DMS153 (cell line): ENCODE data around the gene UFD1.

Experiments used
- DNase-seq: peaks from one replicate; lab custom pipeline; 2025; lab: John Stamatoyannopoulos, UW

The UFD1 gene

DNA sequence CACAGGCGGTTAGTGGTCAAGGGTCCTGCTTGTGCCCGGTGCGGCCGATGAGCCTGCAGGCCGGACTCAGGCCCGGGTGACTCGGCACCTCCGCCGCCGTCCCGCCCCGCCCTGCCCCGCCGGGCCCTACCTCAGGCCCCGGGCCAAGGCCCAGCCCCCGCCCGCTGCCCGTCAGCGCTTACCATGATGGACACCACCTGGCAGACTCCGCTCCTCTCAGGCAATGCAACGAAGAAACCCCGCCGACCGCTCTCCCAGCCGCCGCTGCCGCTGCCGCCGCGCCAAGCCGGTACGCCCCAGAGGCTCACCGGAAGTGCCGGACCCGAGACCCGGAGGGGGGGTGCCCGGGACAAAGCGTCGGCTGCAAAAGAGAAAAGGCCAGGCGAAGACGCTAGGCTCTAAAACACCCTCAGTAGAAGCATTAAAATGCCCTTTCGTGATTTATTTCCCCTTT lies at the start of gene UFD1:
TSS of gene UFD1 (minus strand) at position 293 of the 454 bp plus-strand sequence. CDS start at position 185, 108 bp downstream.
- peak; percentile 70 for DNase-seq

- no peak for DNase-seq
These were observed 48.9 kb upstream of the UFD1 start for GRCh38 chr22:19527861-19528417.

- DNase-seq, result no peak
These were observed 48.3 kb upstream of the UFD1 start for GRCh38 chr22:19527321-19527721.

DNA sequence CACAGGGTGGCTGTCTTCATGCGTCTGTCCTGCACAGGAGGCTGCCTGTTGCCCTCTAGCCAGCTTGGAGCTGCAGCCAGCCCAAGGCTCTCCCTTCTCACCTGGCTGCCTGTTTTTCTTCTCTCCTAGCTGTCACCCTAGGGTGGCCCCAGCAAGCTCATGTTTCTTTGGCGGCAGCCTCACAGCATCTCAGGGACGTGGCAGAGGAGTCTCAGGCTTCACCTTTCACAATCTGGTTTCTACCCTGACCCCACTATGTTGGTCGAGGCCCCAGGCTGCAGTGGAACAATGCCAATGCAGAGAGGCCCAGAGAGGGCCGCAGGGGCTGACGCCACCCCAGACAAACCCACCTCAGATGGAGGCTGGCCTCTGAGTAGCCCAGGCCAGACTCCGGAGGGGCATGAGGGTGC lies 47.7 kb upstream of the UFD1 start:
- DNase-seq, result no peak

- DNase-seq, result no peak
These were observed 47.2 kb upstream of the UFD1 start for GRCh38 chr22:19526076-19526701.

DNA sequence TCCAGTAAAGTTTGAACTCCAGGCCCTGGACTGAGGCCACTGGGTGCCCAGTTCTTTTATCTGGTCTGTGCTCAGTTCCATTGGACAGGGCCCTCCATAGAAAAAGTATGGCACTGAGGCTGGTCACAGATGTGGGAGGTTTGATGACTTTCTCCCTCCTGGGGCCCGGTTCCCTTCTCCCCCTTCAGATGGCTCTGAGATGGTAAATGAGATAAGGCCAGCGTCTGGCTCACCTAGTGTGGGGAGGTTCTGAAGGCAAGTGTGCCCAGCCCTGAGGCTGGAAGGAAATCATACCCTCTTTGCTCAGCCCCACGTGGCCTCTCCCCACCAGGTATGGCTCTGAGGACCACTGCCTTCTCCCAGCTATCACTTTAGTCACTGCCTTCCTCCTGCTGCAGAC lies 46.7 kb upstream of the UFD1 start:
- no peak for DNase-seq

- no peak for DNase-seq
These were observed 46.2 kb upstream of the UFD1 start for GRCh38 chr22:19525116-19525660.

DNA sequence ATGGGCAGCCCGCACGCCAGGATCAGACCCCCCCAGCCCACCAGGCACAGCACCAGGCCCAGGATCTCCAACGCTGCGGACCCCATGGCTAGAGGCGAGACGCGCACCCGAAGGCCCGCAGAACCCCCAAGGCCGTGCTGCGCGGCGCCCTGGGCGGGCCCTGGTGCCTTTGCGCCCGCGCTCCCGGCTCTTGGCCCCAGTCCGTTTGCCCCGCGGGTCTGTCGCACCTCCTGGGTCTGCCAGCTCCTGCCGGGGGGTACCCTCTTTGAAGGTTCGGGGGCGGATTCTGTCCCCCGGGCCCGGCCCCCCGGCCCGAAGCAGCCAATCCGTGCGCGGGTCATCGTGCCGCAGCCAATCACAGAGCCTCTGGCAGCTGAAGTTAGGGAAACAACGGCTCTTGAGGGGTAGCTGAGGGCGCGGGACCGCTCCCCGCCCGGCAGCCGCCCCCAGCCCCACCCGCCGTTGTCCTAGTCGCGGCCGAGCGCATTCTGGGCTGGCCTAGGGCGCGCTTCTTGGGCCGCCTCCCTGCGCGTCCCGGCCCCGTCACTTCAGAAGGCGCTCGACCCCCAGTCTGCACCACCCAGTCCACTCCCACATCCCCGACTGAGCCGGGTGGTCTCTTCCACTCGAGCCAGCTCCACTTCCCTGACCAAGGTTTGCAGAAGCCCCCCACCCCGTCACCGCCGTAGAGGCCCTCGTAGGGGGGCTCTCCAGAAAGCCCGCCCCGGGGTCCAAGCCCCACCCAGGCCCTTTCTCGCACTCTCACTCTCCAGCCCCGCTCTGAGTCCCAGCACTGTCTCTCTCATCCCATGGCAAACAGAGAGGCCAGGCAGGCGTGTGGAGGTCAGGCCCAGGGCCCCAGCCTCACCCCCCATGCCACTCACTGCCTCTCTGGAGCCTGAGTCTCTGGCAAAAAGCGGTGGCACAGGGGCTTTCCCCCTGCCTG lies 45.5 kb upstream of the UFD1 start, which contains the start of gene CLDN5:
TSS of gene CLDN5 (minus strand) at position 241 of the 946 bp plus-strand sequence. CDS start at position 86, 155 bp downstream.
- peak; percentile 1 for DNase-seq

GRCh38 chr22:19523240-19524169 lies 44.5 kb upstream of the UFD1 start:
- peak; percentile 6 for DNase-seq

DNA sequence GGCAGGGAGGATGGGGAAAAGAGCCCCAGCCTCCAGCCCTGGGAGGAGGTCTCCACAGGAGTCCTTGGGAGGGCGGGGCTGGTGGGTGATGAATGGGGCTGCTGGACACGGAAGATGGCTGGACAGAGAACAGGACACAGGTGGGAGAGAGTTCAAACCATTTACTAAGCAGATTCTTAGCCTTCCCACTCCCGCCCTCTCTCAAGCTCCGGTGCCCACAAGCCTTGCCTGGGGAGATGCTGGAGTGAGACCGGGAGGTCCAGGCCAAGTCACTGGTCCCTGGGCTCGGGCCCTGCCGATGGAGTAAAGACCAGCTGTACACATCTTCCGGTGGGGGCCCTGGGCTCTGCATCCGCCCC lies 43.9 kb upstream of the UFD1 start:
- no peak for DNase-seq

GRCh38 chr22:19522190-19522880 lies 43.3 kb upstream of the UFD1 start:
- peak; percentile 82 for DNase-seq

GRCh38 chr22:19520566-19521305 lies 41.7 kb upstream of the UFD1 start:
- no peak for DNase-seq

DNA sequence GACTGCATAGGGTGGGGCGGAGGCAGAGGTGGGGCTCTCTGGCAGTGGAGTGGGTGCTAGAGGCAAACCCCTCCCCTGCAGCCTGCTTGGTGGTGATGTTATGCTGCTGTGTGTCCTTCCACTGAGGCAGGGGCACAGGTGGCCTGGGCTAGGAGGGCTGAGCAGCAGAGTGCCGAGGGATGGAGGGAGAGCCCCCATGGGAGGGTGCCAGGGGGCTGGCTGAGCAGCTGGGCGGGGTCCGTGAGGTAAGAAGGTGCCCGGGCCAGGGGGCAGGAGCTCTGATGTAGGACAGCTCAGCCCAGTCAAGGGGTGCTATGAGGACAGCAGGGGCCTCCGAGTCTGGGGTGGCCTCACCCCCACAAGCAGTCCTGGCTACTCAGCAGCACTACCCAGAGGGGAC lies 41.0 kb upstream of the UFD1 start:
- DNase-seq, result no peak

GRCh38 chr22:19519041-19519926 lies 40.3 kb upstream of the UFD1 start:
- no peak for DNase-seq

DNA sequence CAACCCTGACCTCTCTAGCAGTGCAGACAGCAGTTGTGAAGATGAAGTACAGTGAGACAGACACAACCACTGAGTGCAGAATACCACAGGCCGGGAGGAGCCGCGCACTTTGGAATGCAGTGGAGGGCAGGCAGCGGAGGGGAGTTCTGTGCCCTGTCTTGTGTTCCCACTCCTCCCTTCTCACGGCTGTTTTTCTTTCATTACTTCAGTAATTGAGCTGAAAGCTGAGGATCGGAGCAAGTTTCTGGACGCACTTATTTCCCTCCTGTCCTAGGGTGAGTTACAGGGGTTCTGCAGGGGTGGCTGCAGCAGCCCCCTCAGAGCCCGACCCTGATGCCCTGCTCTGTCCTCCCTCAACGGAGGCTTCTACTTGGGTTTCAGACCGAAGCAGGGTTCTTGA lies 39.6 kb upstream of the UFD1 start:
- no peak for DNase-seq

- DNase-seq, result no peak
These were observed 39.1 kb upstream of the UFD1 start for GRCh38 chr22:19517919-19518611.

DNA sequence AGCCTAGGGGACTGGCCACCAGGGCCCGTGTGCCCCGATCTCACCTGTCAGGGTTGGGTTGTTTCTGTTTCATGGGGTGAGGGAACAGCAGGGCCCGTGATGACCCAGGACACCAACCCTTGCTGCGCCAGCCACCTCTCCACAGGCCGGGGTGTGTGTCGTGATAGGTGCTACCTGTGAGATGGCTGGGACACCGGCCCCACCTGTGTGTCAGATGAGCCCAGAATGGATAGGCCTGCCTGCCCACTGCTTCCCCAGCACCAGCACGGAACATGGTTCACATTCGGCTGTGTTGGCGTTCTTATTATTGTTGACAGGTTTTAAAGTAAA lies 38.1 kb upstream of the UFD1 start:
- no peak for DNase-seq

GRCh38 chr22:19516378-19517170 lies 37.6 kb upstream of the UFD1 start:
- DNase-seq, result no peak
